ENCODE measurements around the gene IFIT3.

GRCh38 chr10:89384474-89385340 is 56.9 kb downstream of the IFIT3 start:
- TF ChIP-seq, protein P1, sequence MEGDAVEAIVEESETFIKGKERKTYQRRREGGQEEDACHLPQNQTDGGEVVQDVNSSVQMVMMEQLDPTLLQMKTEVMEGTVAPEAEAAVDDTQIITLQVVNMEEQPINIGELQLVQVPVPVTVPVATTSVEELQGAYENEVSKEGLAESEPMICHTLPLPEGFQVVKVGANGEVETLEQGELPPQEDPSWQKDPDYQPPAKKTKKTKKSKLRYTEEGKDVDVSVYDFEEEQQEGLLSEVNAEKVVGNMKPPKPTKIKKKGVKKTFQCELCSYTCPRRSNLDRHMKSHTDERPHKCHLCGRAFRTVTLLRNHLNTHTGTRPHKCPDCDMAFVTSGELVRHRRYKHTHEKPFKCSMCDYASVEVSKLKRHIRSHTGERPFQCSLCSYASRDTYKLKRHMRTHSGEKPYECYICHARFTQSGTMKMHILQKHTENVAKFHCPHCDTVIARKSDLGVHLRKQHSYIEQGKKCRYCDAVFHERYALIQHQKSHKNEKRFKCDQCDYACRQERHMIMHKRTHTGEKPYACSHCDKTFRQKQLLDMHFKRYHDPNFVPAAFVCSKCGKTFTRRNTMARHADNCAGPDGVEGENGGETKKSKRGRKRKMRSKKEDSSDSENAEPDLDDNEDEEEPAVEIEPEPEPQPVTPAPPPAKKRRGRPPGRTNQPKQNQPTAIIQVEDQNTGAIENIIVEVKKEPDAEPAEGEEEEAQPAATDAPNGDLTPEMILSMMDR (IDR thresholded peaks at IDR 0.05; ENCODE audit: control extremely low read depth in 1 of 3, insufficient read depth in 1 of 3, low read depth in 1 of 3, low read length in 3 of 3), result no peak
- TF ChIP-seq EP300 (IDR thresholded peaks at IDR 0.05; ENCODE audit: borderline replicate concordance in 1 of 2, low read depth in 2 of 2, low read length in 2 of 2), result no peak
- no peak for TF ChIP-seq EZH2 (IDR thresholded peaks at IDR 0.05; ENCODE audit: low read depth, low read length, severe bottlenecking)
- TF ChIP-seq, protein P2, sequence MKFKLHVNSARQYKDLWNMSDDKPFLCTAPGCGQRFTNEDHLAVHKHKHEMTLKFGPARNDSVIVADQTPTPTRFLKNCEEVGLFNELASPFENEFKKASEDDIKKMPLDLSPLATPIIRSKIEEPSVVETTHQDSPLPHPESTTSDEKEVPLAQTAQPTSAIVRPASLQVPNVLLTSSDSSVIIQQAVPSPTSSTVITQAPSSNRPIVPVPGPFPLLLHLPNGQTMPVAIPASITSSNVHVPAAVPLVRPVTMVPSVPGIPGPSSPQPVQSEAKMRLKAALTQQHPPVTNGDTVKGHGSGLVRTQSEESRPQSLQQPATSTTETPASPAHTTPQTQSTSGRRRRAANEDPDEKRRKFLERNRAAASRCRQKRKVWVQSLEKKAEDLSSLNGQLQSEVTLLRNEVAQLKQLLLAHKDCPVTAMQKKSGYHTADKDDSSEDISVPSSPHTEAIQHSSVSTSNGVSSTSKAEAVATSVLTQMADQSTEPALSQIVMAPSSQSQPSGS (IDR thresholded peaks at IDR 0.05; ENCODE audit: low read length), result no peak
- TF ChIP-seq CEBPB (IDR thresholded peaks at IDR 0.05; ENCODE audit: low read depth, low read length), result no peak
